ENCODE results near the gene SCFD2. TPM values are rescaled to one million over a fixed set of nuclear protein-coding genes. Genes with fewer than 3 reads are reported as not detected.
"Not testable (repeated sequence)": the region's sequence is repeated elsewhere in the genome, so short reads cannot be mapped to it uniquely, and the experiment has no call there.

SCFD2 gene
- total RNA-seq, 4 donors from 2014 or later, result 12.7 to 23.7 (median 18.3) TPM

- Histone ChIP-seq H3K27ac (no peak overlapping the region), H3K4me1 (peaks cover 0 to 3% (median 0%) of the 10 kb centered on the region in 4 donors), H3K27me3 (no peaks in the 10 kb centered on the region), H3K9me3 (no peaks in the 10 kb centered on the region), H3K36me3 (no peaks in the 10 kb centered on the region), H3K4me3 (no peak overlapping the region)
- 72 to 95% methylated on average over 5 of the region's 5 CpGs for WGBS, 2 donors (ENCODE audit: low coverage in 1 of 2)
- no peak for DNase-seq
- in situ Hi-C loops (cut with MboI; ENCODE audit: low pct_ligation_motif_present in 1 of 4, low pct_unique_long_range_greater_than_20kb in 1 of 4, low sequenced_read_pairs in 3 of 4), result loop anchor here in 1 of 4 donors (25.0 kb wide), 1 partner anchor 110 kb away; no protein-coding TSS in a partner anchor
- TF ChIP-seq, protein P1, sequence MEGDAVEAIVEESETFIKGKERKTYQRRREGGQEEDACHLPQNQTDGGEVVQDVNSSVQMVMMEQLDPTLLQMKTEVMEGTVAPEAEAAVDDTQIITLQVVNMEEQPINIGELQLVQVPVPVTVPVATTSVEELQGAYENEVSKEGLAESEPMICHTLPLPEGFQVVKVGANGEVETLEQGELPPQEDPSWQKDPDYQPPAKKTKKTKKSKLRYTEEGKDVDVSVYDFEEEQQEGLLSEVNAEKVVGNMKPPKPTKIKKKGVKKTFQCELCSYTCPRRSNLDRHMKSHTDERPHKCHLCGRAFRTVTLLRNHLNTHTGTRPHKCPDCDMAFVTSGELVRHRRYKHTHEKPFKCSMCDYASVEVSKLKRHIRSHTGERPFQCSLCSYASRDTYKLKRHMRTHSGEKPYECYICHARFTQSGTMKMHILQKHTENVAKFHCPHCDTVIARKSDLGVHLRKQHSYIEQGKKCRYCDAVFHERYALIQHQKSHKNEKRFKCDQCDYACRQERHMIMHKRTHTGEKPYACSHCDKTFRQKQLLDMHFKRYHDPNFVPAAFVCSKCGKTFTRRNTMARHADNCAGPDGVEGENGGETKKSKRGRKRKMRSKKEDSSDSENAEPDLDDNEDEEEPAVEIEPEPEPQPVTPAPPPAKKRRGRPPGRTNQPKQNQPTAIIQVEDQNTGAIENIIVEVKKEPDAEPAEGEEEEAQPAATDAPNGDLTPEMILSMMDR (IDR thresholded peaks at IDR 0.05), result no peak
- TF ChIP-seq EP300 (IDR thresholded peaks at IDR 0.05; ENCODE audit: low read depth), result no peak
- no peak for TF ChIP-seq POLR2A (IDR thresholded peaks at IDR 0.05)
- TF ChIP-seq POLR2AphosphoS5 (IDR thresholded peaks at IDR 0.05), result no peak
- intact Hi-C loops (cut with DNase I; ENCODE audit: low total_unique reads), result no loop called here
Measured at GRCh38 chr4:53346920-53347852, 18.7 kb downstream of the SCFD2 start.

GRCh38 chr4:53346392-53346791, 19.5 kb downstream of the SCFD2 start:
- H3K4me3 ChIP-seq; H3K27me3 ChIP-seq; DNase-seq; H3K36me3 ChIP-seq; intact Hi-C loops (cut with DNase I; ENCODE audit: low total_unique reads); H3K27ac ChIP-seq; H3K4me1 ChIP-seq; H3K9me3 ChIP-seq: not testable (repeated sequence)
- WGBS, 2 donors (ENCODE audit: low coverage in 1 of 2), result 95 to 100% methylated on average over 2 of the region's 2 CpGs
- in situ Hi-C loops (cut with MboI; ENCODE audit: low pct_ligation_motif_present in 1 of 4, low pct_unique_long_range_greater_than_20kb in 1 of 4, low sequenced_read_pairs in 3 of 4), result loop anchor here in 1 of 4 donors (25.0 kb wide), 1 partner anchor 109 kb away; no protein-coding TSS in a partner anchor

GRCh38 chr4:53340145-53340544, 25.7 kb downstream of the SCFD2 start:
- in situ Hi-C loops (cut with MboI; ENCODE audit: low pct_ligation_motif_present in 1 of 4, low pct_unique_long_range_greater_than_20kb in 1 of 4, low sequenced_read_pairs in 3 of 4), result loop anchor here in 1 of 4 donors (25.0 kb wide), 1 partner anchor 103 kb away; no protein-coding TSS in a partner anchor
- 97% methylated on average over 12 of the region's 12 CpGs; no CpG with 5 or more reads in 1 of the 2 donors for WGBS, 2 donors (ENCODE audit: low coverage in 1 of 2)
- H3K27ac ChIP-seq; H3K4me3 ChIP-seq; H3K4me1 ChIP-seq; H3K36me3 ChIP-seq; H3K9me3 ChIP-seq; intact Hi-C loops (cut with DNase I; ENCODE audit: low total_unique reads); H3K27me3 ChIP-seq; DNase-seq: not testable (repeated sequence)

DNA sequence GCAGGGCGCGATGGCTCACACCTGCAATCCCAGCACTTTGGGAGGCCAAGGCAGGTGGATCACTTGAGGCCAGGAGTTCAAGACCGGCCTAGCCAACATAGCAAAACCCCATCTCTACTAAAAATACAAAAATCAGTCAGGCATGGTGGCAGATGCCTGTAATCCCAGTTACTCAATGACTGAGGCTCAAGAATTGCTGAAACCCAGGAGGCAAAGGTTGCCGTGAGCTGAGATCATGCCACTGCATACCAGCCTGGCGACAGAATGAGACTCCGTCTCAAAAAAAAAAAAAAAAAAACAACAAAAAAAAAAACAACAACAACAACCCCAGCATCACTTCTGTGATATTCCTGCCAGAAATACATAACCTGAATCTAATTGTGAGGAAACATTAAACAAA, 30.9 kb downstream of the SCFD2 start:
- H3K27me3 ChIP-seq; intact Hi-C loops (cut with DNase I; ENCODE audit: low total_unique reads); H3K27ac ChIP-seq; H3K4me1 ChIP-seq; H3K36me3 ChIP-seq; H3K4me3 ChIP-seq; DNase-seq; H3K9me3 ChIP-seq: not testable (repeated sequence)
- 92 to 100% methylated on average over 1 to 6 of the region's 6 CpGs for WGBS, 2 donors (ENCODE audit: low coverage in 1 of 2)
- in situ Hi-C loops (cut with MboI; ENCODE audit: low pct_ligation_motif_present in 1 of 4, low pct_unique_long_range_greater_than_20kb in 1 of 4, low sequenced_read_pairs in 3 of 4), result loop anchor here in 1 of 4 donors (25.0 kb wide), 1 partner anchor 98 kb away; no protein-coding TSS in a partner anchor

DNA sequence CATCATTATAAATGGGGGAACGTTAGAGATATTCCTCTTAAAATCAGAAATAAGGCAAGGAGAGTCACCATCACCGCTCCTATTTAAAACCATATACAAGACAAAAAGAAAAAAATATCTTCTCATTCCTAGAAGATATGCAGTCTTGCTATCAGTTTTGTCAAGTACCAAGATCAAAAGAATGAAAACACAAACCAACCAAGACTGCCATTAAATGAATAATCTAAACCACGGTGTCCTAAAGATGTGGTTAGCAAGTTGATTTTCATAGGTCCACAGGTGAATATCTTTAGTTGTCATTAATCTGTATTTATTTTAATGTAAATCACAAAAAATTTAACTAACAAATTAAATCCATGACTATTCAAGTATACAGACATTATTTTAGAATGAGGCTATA, 39.3 kb downstream of the SCFD2 start:
- H3K27me3 ChIP-seq, result no peaks in the 10 kb centered on the region
- in situ Hi-C loops (cut with MboI; ENCODE audit: low pct_ligation_motif_present in 1 of 4, low pct_unique_long_range_greater_than_20kb in 1 of 4, low sequenced_read_pairs in 3 of 4), result loop anchor here in 1 of 4 donors (25.0 kb wide), 1 partner anchor 89 kb away; no protein-coding TSS in a partner anchor
- intact Hi-C loops (cut with DNase I; ENCODE audit: low total_unique reads), result no loop called here
- WGBS, 2 donors (ENCODE audit: low coverage in 1 of 2), result 87% methylated on average over 3 of the region's 3 CpGs
- H3K9me3 ChIP-seq, result no peaks in the 10 kb centered on the region
- H3K27ac ChIP-seq, result no peak overlapping the region
- TF ChIP-seq, protein P1 (IDR thresholded peaks at IDR 0.05), result no peak
- TF ChIP-seq POLR2A (IDR thresholded peaks at IDR 0.05), result no peak
- no peak for TF ChIP-seq EP300 (IDR thresholded peaks at IDR 0.05; ENCODE audit: low read depth)
- TF ChIP-seq POLR2AphosphoS5 (IDR thresholded peaks at IDR 0.05), result no peak
- no peaks in the 10 kb centered on the region for H3K36me3 ChIP-seq
- no peak overlapping the region for H3K4me3 ChIP-seq
- peaks cover 0 to 7% (median 0%) of the 10 kb centered on the region in 4 donors for H3K4me1 ChIP-seq
- DNase-seq, result no peak
